Measurements from ENCODE around the gene MICAL3. TPM values are rescaled to one million over a fixed set of nuclear protein-coding genes. Genes with fewer than 3 reads are reported as not detected.
"Not testable (repeated sequence)": the region's sequence is repeated elsewhere in the genome, so short reads cannot be mapped to it uniquely, and the experiment has no call there.

The MICAL3 gene
- total RNA-seq, 1 donor from 2014 or later = 47.9 TPM

- Mint-ChIP-seq H3K36me3 (ENCODE audit: unreplicated experiment) (no peaks in the 10 kb centered on the region), H3K9me3 (ENCODE audit: unreplicated experiment) (no peaks in the 10 kb centered on the region), H3K4me3 (ENCODE audit: unreplicated experiment) (no peak overlapping the region), H3K27ac (ENCODE audit: unreplicated experiment) (no peak overlapping the region), H3K4me1 (ENCODE audit: unreplicated experiment) (peaks cover 35% of the 10 kb centered on the region), H3K27me3 (ENCODE audit: unreplicated experiment) (no peaks in the 10 kb centered on the region)
- TF ChIP-seq CTCF (IDR thresholded peaks at IDR 0.05) = no peak
- no peak for DNase-seq (ENCODE audit: extremely low spot score, unreplicated experiment)
These were observed 29.8 kb downstream of the MICAL3 start for GRCh38 chr22:17994424-17995108.

- H3K4me1 Mint-ChIP-seq (ENCODE audit: unreplicated experiment) = peaks cover 44% of the 10 kb centered on the region
- not testable (repeated sequence) for H3K9me3 Mint-ChIP-seq (ENCODE audit: unreplicated experiment); H3K27me3 Mint-ChIP-seq (ENCODE audit: unreplicated experiment); H3K4me3 Mint-ChIP-seq (ENCODE audit: unreplicated experiment); H3K27ac Mint-ChIP-seq (ENCODE audit: unreplicated experiment); DNase-seq (ENCODE audit: extremely low spot score, unreplicated experiment); H3K36me3 Mint-ChIP-seq (ENCODE audit: unreplicated experiment)
These were observed 31.4 kb downstream of the MICAL3 start for GRCh38 chr22:17992976-17993375.

- H3K4me1 Mint-ChIP-seq (ENCODE audit: unreplicated experiment) = peaks cover 48% of the 10 kb centered on the region
These were observed 32.4 kb downstream of the MICAL3 start for GRCh38 chr22:17991992-17992391.

GRCh38 chr22:17990942-17991341, 33.4 kb downstream of the MICAL3 start:
- no peak for TF ChIP-seq CTCF (IDR thresholded peaks at IDR 0.05)
- H3K27me3 Mint-ChIP-seq (ENCODE audit: unreplicated experiment) = no peaks in the 10 kb centered on the region
- no peaks in the 10 kb centered on the region for H3K9me3 Mint-ChIP-seq (ENCODE audit: unreplicated experiment)
- peaks cover 56% of the 10 kb centered on the region for H3K4me1 Mint-ChIP-seq (ENCODE audit: unreplicated experiment)
- no peak overlapping the region for H3K27ac Mint-ChIP-seq (ENCODE audit: unreplicated experiment)
- no peaks in the 10 kb centered on the region for H3K36me3 Mint-ChIP-seq (ENCODE audit: unreplicated experiment)
- no peak for DNase-seq (ENCODE audit: extremely low spot score, unreplicated experiment)
- no peak overlapping the region for H3K4me3 Mint-ChIP-seq (ENCODE audit: unreplicated experiment)

More at GRCh38 chr22:17991992-17992391, 32.4 kb downstream of the MICAL3 start:
- H3K9me3 Mint-ChIP-seq (ENCODE audit: unreplicated experiment); H3K27ac Mint-ChIP-seq (ENCODE audit: unreplicated experiment); H3K36me3 Mint-ChIP-seq (ENCODE audit: unreplicated experiment); DNase-seq (ENCODE audit: extremely low spot score, unreplicated experiment); H3K4me3 Mint-ChIP-seq (ENCODE audit: unreplicated experiment); H3K27me3 Mint-ChIP-seq (ENCODE audit: unreplicated experiment): not testable (repeated sequence)

- Mint-ChIP-seq H3K4me3 (ENCODE audit: unreplicated experiment) (no peak overlapping the region), H3K27me3 (ENCODE audit: unreplicated experiment) (no peaks in the 10 kb centered on the region), H3K36me3 (ENCODE audit: unreplicated experiment) (no peaks in the 10 kb centered on the region), H3K4me1 (ENCODE audit: unreplicated experiment) (peaks cover 63% of the 10 kb centered on the region), H3K27ac (ENCODE audit: unreplicated experiment) (no peak overlapping the region), H3K9me3 (ENCODE audit: unreplicated experiment) (no peaks in the 10 kb centered on the region)
- no peak for TF ChIP-seq CTCF (IDR thresholded peaks at IDR 0.05)
- DNase-seq (ENCODE audit: extremely low spot score, unreplicated experiment) = no peak
These were observed 34.2 kb downstream of the MICAL3 start for GRCh38 chr22:17990147-17990546.

- Mint-ChIP-seq H3K36me3 (ENCODE audit: unreplicated experiment) (no peaks in the 10 kb centered on the region), H3K4me1 (ENCODE audit: unreplicated experiment) (peaks cover 73% of the 10 kb centered on the region), H3K9me3 (ENCODE audit: unreplicated experiment) (no peaks in the 10 kb centered on the region), H3K27me3 (ENCODE audit: unreplicated experiment) (no peaks in the 10 kb centered on the region), H3K4me3 (ENCODE audit: unreplicated experiment) (no peak overlapping the region), H3K27ac (ENCODE audit: unreplicated experiment) (peak overlapping the region; percentile 70)
- no peak for DNase-seq (ENCODE audit: extremely low spot score, unreplicated experiment)
- no peak for TF ChIP-seq CTCF (IDR thresholded peaks at IDR 0.05)
These were observed 35.4 kb downstream of the MICAL3 start for GRCh38 chr22:17988800-17989513.

All from osteocyte (in vitro differentiated cells).